Renal cortical epithelial cell (primary cell): ENCODE measurements around the gene ADAMTS16. TPM values are rescaled to one million over a fixed set of nuclear protein-coding genes. Genes with fewer than 3 reads are reported as not detected.
A peak's percentile ranks its signal among the peaks of the same experiment; 100 is the strongest.

Experiments
- DNase-seq: peaks from one replicate; pipeline ENCODE4 v3.0.0-alpha.2; 2011; ENCODE audit warnings: low read depth
- total RNA-seq: library from RNA; depleted of rRNA; stranded (reverse); fragments of >200 nt; gene quantifications from 2 replicates; pipeline ENCODE4 v1.2.3, GENCODE V29; 2014

The ADAMTS16 gene
- total RNA-seq, 1 donor from 2014 or later: 1.3 TPM

GRCh38 chr5:5188376-5189050 lies 48.4 kb downstream of the ADAMTS16 start:
- peak; percentile 40 for DNase-seq

DNA sequence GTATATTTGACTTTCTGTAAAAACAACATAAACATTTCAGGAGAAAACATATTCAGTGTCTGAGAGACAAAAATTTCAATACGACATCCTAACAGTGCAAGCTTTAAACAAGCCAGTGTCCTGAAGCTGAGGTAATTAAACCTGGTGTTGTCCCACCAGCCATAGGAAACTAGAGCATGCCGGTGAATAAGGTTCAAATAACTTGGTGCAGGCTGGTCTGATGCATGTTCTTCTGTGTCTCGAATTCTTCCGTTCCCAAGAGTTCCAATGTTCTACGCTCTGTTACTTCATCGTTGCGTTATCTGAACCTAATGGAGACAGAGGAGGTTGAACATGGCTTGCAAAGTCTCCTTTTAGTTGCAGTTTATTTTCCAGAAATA lies 48.9 kb downstream of the ADAMTS16 start:
- DNase-seq: no peak

DNA sequence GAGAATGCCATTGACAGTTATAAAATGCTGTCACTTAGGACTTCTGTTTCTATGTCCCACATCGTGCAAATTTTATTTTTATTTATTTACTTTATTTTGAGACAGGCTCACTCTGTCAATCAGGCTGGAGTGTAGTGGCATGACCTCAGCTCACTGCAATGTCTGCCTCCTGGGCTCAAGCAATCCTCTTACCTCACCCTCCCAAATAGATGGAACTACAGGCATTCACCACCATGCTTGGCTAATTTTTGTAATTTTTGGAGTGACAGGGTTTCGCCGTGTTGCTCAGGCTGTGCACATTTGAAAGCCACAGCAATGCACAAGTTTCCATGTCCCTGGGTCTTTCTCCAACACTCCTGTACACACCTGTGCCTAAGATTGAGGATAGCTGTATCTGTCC lies 51.8 kb downstream of the ADAMTS16 start:
- DNase-seq: no peak

DNA sequence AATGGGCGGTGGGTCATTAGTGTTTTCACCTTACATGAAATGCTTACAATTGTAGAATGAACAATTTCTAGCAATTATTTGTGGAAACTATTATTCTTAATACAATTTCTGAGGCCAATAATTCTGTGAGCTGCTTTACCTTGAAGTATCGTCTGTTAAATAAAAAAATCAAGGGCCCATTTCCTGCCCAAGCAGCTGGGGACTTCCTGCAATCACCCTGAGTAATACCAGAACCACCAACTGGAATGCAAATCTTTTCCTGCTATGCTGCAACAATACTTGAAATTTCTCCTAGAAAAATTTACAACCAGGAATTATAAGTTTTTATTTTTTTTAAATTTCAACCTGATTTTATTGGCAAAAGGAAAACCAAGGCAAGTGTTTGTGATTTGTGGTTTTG lies 52.6 kb downstream of the ADAMTS16 start:
- DNase-seq: peak; percentile 61

DNA sequence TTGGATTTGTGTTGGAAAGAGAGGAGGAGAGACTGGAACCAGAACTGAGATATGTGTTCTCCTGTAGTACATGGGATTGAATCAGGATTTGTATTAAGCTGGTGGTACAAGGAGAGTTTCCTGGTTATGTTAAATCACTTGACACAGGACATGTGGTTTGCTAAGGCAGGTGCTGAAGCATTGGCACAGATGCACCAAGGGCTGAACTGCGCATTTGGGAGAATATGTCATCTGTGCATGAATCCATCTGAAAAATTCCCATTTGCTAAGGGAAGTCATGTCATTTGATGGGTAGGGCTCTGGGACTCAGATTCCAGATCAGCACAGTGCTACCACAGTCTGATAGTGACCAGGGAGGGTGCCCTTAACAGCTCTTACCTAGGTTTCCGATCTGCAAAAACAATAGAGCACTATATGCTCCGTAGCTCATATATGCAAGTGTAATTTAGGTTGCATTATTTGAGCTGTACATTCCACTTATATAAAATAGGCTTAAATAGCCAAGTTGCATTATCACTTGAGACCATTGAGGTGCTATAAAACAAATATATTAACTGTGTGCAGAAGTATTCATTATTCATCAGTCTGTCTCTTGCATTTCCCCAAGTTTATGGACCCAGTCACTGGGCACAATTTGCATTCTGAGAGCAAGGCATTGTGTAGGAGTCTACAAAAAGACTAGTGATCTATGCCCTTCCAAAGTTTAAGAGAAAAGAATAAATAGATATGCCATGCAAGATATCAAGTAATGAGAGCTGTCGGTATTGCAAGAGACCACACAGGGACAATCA lies 55.2 kb downstream of the ADAMTS16 start:
- DNase-seq: no peak

- DNase-seq: no peak
Observed at GRCh38 chr5:5198135-5198534, 58.0 kb downstream of the ADAMTS16 start.

GRCh38 chr5:5198815-5199214 lies 58.7 kb downstream of the ADAMTS16 start:
- no peak for DNase-seq

DNA sequence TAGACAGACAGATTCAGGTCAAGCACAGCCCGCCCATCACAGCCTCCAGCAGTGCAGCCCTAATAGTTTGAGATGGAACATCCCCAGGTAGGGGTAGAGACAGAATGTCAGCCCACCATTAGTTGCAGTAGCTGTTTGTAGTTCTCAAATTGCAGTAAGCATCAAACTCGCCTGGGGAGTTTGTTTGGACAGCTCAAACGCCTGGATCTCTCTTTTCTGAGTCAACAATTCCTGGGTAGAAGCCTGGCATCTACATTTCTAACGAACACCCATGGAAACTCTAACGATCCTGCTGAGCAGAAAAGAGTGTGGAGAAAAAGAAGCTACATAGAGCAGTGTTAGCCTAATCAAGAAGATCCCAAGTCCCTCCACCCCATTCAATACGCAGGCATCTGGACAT lies 59.4 kb downstream of the ADAMTS16 start:
- DNase-seq: no peak

GRCh38 chr5:5200133-5200532 lies 60.0 kb downstream of the ADAMTS16 start:
- no peak for DNase-seq

- DNase-seq: no peak
Observed at GRCh38 chr5:5202321-5202720, 62.2 kb downstream of the ADAMTS16 start.

- no peak for DNase-seq
Observed at GRCh38 chr5:5203451-5203850, 63.3 kb downstream of the ADAMTS16 start.

DNA sequence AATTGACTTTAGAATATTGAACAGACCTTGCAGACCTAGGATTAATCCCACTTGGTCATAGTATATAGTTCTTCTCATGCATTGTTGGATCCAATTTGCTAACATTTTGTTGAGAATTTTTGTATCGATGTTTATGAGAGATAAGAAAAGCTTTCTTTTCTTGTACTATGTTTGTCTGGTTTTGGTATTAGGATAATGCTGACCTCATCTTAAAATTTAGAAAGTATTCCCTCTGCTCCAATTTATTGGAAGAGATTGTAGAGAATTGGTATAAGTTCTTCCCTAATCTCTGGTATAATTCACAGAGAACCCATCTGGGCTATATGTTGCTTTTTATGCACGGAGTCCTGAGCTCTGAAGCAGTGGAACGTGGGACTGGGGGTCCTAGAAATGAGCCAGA lies 67.7 kb downstream of the ADAMTS16 start:
- DNase-seq: no peak

DNA sequence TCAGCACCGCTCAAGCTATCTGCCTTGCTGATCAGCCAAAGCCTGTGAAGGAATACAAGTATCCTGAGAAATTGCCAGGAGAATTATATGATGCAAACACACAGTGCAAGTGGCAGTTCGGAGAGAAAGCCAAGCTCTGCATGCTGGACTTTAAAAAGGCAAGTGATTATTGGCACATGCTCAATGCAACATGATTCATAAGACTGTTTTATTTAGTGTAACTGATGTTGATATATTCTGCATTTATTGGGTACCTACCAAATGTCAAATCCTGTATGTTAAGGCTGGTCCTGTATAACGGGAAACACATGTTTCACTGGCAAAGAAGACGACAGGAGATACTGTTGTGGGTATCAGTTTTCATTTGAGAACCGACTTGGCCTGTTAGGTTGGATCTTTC lies 69.0 kb downstream of the ADAMTS16 start:
- no peak for DNase-seq

- no peak for DNase-seq
Observed at GRCh38 chr5:5209510-5210286, 69.6 kb downstream of the ADAMTS16 start.

DNA sequence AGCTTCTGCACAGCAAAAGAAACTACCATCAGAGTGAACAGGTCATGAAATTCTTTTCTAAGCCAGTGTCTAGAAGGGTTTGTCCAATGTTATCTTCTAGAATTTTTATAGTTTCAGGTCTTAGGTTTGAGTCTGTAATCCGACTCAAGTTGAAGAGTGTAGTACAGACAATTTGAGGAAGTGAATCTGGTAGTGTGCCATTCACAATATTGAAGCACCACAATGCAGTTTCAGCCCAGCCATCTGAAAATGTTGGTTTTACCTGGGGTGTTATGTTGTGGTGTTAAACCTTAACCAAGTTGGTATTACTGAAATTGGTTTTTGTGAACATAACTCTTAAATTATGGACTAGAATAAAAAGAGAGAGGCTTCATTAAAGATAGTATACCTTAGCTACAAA lies 77.2 kb downstream of the ADAMTS16 start:
- no peak for DNase-seq

DNA sequence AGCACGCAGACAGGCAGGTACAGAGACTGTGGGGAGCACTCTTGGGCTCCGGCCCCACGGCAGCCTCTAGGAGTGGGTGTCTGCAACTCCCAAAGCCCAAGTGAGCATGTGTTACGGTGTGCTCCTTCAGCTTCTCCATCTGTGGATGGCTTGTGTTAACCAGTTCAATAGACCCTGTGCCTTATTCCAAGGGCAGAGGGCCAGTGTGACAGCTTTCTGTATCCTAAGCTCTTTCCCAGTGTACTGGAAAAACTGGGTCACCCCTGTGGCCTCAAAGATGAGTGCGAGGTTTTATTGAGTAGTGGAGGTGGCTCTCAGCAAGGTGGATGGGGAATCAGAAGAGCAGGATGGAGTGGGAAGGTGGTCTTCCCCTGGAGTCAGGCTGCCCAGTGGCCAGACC lies 78.3 kb downstream of the ADAMTS16 start:
- DNase-seq: no peak

DNA sequence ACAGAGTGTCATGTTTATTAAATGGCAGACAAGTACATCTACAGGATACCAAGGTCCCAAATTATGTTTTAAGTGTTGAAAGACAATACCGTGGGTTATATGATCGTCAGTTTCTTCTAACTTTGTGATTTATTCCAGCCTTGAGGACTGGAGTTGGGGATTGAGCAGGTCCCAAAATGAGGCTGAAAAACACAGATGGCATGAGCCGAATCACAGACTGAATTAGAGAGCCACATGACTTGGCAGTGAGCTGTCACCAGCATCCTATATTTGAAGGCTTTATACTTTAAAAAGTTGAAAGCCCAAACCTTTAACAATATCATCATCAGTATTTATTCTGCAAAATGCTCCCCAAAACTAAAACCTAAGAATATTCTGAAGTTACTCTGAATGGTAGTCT lies 79.4 kb downstream of the ADAMTS16 start:
- DNase-seq: no peak

DNA sequence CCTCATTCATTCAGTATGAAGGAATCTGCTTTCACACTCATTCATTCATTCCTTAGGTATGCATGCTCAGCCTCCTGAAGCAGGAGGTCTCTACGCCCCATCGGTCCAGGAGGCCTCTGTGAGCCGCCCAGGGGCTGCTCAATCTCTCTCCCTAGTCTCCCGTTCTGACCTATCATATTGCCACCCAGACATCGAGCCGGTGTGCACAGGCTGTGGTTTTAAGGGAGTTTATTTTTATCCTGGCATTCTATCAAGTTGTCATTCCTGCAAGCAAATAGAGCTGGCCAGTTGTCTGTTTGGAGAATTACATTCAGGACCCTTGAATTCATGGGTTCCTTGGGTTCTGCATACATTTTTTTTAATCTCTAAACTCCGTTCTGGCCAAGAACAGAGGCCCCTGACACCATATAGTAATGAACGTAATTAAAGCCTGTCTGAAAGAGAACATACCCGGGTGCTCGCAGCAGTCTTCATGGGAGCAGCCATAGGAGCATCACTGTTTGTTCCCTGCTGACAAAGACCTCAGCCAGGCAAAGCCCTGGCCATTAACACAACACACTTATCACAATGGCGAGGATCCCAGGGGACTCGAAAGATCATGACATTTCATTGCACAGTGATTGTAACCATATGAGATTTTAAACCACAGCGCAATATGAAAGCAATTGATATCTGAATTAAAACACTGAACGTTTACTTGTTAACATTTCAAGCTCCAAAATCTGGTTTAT lies 80.9 kb downstream of the ADAMTS16 start:
- no peak for DNase-seq

DNA sequence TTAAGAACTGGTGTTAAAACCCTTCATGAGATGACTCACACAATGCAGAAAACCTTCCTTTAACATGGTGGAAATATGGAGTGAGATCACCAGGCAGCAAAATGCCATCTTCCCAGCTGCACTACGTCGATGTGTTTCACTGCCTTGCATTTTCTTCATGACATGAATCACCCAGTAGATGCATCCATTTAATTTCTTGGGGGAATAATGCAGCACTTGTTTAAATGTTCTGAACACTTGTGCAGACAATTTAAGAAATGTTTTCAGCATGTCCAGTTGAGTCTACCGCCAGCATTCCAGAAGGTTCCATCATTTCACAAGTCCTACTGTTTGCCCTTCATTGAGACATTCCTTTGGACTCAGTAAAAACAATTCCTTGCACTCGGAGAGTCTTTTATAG lies 81.6 kb downstream of the ADAMTS16 start:
- DNase-seq: no peak

DNA sequence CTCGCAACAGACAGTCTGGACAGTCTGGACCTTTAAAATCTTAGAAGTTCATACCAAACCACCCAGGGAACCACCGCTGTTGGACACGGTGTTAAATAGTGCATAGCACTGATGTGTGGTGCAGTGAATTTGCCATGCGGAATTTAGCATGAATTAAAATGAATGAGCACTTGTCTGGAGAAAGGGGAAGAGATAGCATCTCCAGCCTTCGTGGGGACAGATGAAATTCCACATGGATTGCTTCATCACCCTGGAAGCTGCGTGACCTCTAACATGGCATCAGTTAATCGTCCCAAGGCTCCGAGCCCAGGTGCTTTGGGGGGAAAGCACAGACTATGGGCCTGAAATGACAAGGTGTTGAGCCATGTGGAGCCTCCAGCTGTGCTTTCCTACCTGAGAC lies 91.4 kb downstream of the ADAMTS16 start:
- no peak for DNase-seq

GRCh38 chr5:5234912-5235311 lies 94.8 kb downstream of the ADAMTS16 start:
- no peak for DNase-seq

- DNase-seq: no peak
Observed at GRCh38 chr5:5235685-5236084, 95.6 kb downstream of the ADAMTS16 start.
